Activated T-cell treated with anti-CD3 and anti-CD28 coated beads, Interleukin-2, amount 50 U/mL, for 4 hours (primary cell): ENCODE measurements around the gene CST4. TPM values are rescaled to one million over a fixed set of nuclear protein-coding genes. Genes with fewer than 3 reads are reported as not detected.
"Not testable (repeated sequence)": the region's sequence is repeated elsewhere in the genome, so short reads cannot be mapped to it uniquely, and the experiment has no call there.

Experiments used
- ATAC-seq, 2 donors: fragments of 200-7000 bp; cut with Tn5 transposase; one replicate each; pipeline ENCODE4 v1.10.0; 2021
- DNase-seq: peaks from one replicate; pipeline ENCODE4 v3.0.0-alpha.2; 2020
- H3K27me3 Mint-ChIP-seq: one replicate; pipeline ENCODE4 v1.8.0; 2021; ENCODE audit warnings: low read depth, mixed read lengths
- H3K36me3 Mint-ChIP-seq: one replicate; pipeline ENCODE4 v1.8.0; 2022; ENCODE audit warnings: mixed read lengths; ENCODE audit not compliant: insufficient read depth
- H3K4me1 Mint-ChIP-seq: one replicate; pipeline ENCODE4 v1.8.0; 2021; ENCODE audit warnings: low read depth, mixed read lengths
- H3K4me3 Mint-ChIP-seq: one replicate; pipeline ENCODE4 v1.8.0; 2021; ENCODE audit warnings: mild to moderate bottlenecking, moderate library complexity, mixed read lengths
- H3K9me3 Mint-ChIP-seq: one replicate; pipeline ENCODE4 v1.8.0; 2021; ENCODE audit warnings: mixed read lengths
- total RNA-seq, 3 donors: library from RNA; stranded (reverse); gene quantifications; one replicate each; pipeline ENCODE4 v1.2.1, GENCODE V29; 2021

Gene CST4
- total RNA-seq, 3 donors from 2014 or later = not detected

- Mint-ChIP-seq H3K4me1 (no peaks in the 10 kb centered on the region), H3K36me3 (no peaks in the 10 kb centered on the region), H3K27me3 (peaks cover 1% of the 10 kb centered on the region), H3K9me3 (no peaks in the 10 kb centered on the region), H3K4me3 (no peak overlapping the region)
- ATAC-seq (no peak), DNase-seq (no peak)
Measured at GRCh38 chr20:23661002-23661429, 27.8 kb downstream of the CST4 start.

GRCh38 chr20:23659989-23660837 lies 28.6 kb downstream of the CST4 start:
- Mint-ChIP-seq H3K36me3 (no peaks in the 10 kb centered on the region), H3K27me3 (peaks cover 6% of the 10 kb centered on the region), H3K4me3 (no peak overlapping the region), H3K9me3 (no peaks in the 10 kb centered on the region), H3K4me1 (no peaks in the 10 kb centered on the region)
- DNase-seq = no peak
- no peak for ATAC-seq

DNA sequence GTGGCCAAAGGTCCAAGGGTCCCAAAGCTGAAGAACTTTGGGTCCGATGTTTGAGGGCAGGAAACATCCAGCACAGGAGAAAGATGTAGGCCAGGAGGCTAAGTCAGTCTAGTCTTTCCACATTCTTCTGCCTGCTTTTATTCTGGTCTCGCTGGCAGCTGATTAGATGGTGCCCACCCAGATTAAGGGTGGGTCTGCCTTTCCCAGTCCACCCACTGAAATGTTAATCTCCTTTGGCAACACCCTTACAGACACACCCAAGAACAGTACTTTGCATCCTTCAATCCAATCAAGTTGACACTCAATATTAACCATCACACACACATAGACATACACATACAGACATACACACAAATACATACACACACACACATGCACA lies 29.2 kb downstream of the CST4 start:
- not testable (repeated sequence) for H3K4me1 Mint-ChIP-seq, DNase-seq, H3K9me3 Mint-ChIP-seq, H3K27me3 Mint-ChIP-seq, ATAC-seq, H3K4me3 Mint-ChIP-seq, H3K36me3 Mint-ChIP-seq

- no peak overlapping the region for H3K4me3 Mint-ChIP-seq
- H3K4me1 Mint-ChIP-seq = no peaks in the 10 kb centered on the region
- H3K9me3 Mint-ChIP-seq = no peaks in the 10 kb centered on the region
- H3K27me3 Mint-ChIP-seq = peaks cover 7% of the 10 kb centered on the region
- DNase-seq = no peak
- no peak for ATAC-seq
- no peaks in the 10 kb centered on the region for H3K36me3 Mint-ChIP-seq
Measured at GRCh38 chr20:23658989-23659609, 29.7 kb downstream of the CST4 start.

DNA sequence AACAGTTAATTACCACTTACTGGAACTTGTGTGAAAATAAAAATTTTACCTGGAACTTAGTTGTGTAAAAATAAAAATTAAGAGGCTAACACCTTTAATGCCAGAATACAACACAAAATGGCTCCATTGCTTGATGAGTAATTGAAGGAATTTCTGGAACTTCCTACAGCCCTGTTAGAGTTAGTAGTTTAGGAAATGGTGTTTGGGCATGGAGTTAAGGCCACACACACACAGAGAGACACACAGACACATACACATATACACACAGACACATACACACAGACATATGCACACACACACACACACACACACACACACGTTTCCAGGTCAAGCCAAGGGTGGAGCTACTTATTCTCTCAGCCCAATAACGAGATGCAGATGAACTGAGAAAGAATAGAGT lies 30.5 kb downstream of the CST4 start:
- Mint-ChIP-seq H3K4me3 (no peak overlapping the region), H3K27me3 (peaks cover 7% of the 10 kb centered on the region), H3K9me3 (no peaks in the 10 kb centered on the region), H3K4me1 (no peaks in the 10 kb centered on the region), H3K36me3 (no peaks in the 10 kb centered on the region)
- DNase-seq (no peak), ATAC-seq (no peak)

DNA sequence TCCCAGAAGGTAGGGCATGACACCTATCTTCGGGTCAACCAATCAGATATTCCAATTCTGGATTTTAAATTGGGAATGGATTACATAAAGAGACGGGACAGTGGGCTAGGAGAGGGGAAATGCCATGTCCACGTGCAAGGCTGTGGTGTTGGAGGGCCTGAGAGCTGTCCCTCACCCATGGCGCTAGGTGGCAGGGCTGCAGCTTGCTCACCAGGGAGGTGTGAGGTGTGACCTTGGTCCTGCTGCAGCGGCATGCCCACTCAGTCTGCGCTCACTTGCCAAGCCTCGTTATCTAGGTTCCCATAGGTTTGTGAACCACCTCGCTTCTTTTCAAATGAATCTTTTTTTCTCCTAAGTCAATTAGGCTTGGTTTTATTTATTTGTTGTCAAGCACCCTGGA lies 31.6 kb downstream of the CST4 start:
- no peak for DNase-seq
- ATAC-seq = no peak
- Mint-ChIP-seq H3K4me3 (no peak overlapping the region), H3K9me3 (no peaks in the 10 kb centered on the region), H3K4me1 (no peaks in the 10 kb centered on the region), H3K27me3 (peaks cover 7% of the 10 kb centered on the region), H3K36me3 (no peaks in the 10 kb centered on the region)

DNA sequence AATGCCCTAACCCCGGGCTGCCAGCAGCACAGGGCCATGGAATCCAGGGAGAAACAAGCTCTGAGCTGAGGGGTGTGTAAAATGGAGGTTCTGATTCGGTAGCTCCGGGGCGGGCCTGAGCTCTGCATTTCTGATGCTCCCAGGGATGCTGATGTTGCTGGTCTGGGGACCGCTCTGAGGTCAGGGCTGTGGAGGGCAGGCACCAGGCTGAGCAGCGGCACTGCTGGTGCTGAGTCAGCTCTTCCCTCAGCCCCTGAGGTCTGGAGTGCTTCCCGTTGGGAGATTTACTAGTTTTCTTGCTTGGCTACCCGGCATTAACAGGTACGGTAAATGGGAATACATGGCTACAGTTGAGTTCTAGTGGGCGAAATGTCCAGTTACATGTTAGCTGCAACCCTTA lies 32.5 kb downstream of the CST4 start:
- ATAC-seq = no peak

DNA sequence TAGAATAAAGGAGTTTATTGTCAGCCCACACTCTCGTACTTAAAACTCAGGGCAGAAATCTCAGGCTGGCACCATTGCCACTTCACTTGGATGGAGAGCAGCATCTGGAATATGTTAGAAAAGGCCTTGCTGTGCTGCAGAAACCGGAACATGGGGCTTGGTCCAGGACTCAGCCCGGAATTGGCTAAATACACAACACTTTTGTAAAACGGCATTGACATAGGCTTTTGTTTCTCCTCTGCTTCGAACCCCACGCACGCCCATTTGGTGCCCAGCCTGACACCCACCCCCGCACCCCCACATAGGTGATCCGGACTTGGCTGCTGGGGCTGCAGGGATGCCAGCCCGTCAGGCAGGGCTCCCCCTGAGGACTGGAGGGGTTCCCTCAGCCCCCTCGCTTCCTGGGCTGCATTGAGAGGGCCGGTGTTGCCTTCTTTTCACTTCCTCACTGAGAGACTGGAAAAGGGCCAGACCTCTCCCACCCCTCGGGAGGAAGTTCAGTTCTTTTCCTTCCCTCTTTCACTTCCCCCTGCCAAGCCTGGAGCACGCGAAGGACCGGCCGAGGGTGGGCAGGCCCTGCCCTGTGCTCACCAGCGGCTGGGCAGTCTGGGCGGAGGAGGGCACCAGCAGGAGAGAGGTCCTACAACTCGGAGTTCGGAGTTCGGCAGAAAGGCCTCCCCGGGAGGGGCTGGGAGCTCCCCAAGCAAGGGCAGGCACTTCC lies 33.2 kb downstream of the CST4 start:
- DNase-seq = no peak
- Mint-ChIP-seq H3K4me1 (no peaks in the 10 kb centered on the region), H3K4me3 (no peak overlapping the region), H3K27me3 (peaks cover 7% of the 10 kb centered on the region), H3K36me3 (no peaks in the 10 kb centered on the region), H3K9me3 (no peaks in the 10 kb centered on the region)
- ATAC-seq = no peak

More for the DNA sequence above, 32.5 kb downstream of the CST4 start:
- no peaks in the 10 kb centered on the region for H3K4me1 Mint-ChIP-seq
- no peaks in the 10 kb centered on the region for H3K36me3 Mint-ChIP-seq
- no peaks in the 10 kb centered on the region for H3K9me3 Mint-ChIP-seq
- H3K27me3 Mint-ChIP-seq = peaks cover 7% of the 10 kb centered on the region
- DNase-seq = no peak
- no peak overlapping the region for H3K4me3 Mint-ChIP-seq

DNA sequence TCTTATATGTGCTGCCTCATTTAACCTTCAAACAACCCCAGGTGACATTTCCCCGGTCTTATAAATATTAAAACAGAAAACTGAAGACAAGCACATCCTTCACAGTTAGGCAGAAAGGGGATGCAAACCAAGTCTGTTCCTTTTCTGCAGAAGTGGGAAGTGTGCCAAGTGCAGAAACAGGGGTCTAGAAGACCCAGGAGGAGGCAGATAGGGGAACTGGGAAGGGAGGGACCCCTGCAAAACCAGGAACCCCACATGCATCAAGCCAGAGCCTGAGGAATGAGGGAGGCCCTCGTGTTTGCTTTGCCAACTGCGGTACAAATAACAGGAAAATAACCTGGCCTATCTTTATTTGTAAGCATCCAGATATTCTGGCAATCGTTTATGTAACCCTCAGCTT lies 34.1 kb downstream of the CST4 start:
- no peaks in the 10 kb centered on the region for H3K9me3 Mint-ChIP-seq

DNA sequence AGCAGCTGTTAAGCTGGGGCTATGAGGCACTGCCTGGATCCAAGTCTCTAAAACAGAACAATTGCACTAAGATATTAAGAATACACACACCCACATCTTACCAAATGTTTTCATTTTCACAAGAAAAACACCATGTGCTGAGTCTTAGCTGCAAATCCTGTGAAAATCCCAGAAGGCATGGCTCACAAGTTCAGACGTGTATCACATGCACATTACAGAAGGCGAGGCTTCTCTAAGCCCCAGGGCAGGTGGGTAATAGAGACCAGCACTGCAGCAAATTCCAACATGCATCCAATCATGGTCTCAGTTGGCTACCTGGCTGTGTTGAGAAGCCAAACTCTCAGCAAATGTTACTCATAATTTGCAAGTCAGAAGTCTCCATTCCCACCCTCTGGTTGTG lies 34.8 kb downstream of the CST4 start:
- no peak for DNase-seq
- Mint-ChIP-seq H3K4me1 (no peaks in the 10 kb centered on the region), H3K27me3 (peaks cover 7% of the 10 kb centered on the region)

More for the DNA sequence above, 34.1 kb downstream of the CST4 start:
- Mint-ChIP-seq H3K36me3 (no peaks in the 10 kb centered on the region), H3K4me3 (no peak overlapping the region), H3K27me3 (peaks cover 7% of the 10 kb centered on the region), H3K4me1 (no peaks in the 10 kb centered on the region)
- DNase-seq = no peak
- ATAC-seq = no peak

GRCh38 chr20:23653400-23653938 lies 35.4 kb downstream of the CST4 start:
- no peaks in the 10 kb centered on the region for H3K9me3 Mint-ChIP-seq
- H3K4me1 Mint-ChIP-seq = no peaks in the 10 kb centered on the region
- H3K36me3 Mint-ChIP-seq = no peaks in the 10 kb centered on the region
- ATAC-seq (no peak), DNase-seq (no peak)
- H3K4me3 Mint-ChIP-seq = no peak overlapping the region
- H3K27me3 Mint-ChIP-seq = peaks cover 7% of the 10 kb centered on the region

More for the DNA sequence above, 34.8 kb downstream of the CST4 start:
- ATAC-seq = no peak
- Mint-ChIP-seq H3K9me3 (no peaks in the 10 kb centered on the region), H3K36me3 (no peaks in the 10 kb centered on the region), H3K4me3 (no peak overlapping the region)

DNA sequence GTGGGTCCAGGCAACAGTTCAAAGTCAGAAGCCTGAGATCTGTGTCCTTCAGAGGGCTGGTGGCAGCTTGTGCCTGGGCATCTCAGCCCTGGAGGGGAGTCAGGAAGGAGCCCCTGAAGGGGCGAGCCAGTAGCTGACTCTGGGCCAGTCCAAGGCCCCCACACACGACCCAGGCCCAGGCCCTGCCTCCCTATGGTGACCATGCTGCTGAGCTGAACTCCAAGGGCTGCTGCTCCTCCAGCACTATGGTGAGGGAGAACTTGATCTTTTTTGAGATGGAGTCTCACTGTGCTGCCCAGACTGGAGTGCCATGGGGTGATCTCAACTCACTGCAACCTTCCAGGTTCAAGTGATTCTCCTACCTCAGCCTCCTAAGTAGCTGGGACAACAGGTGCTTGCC lies 35.9 kb downstream of the CST4 start:
- no peak for ATAC-seq
- Mint-ChIP-seq H3K36me3 (no peaks in the 10 kb centered on the region), H3K27me3 (peaks cover 7% of the 10 kb centered on the region), H3K9me3 (no peaks in the 10 kb centered on the region), H3K4me1 (no peaks in the 10 kb centered on the region), H3K4me3 (no peak overlapping the region)
- DNase-seq = no peak

GRCh38 chr20:23652371-23652770 lies 36.5 kb downstream of the CST4 start:
- no peak overlapping the region for H3K4me3 Mint-ChIP-seq
- ATAC-seq (no peak), DNase-seq (no peak)
- H3K36me3 Mint-ChIP-seq = no peaks in the 10 kb centered on the region
- peaks cover 7% of the 10 kb centered on the region for H3K27me3 Mint-ChIP-seq
- H3K9me3 Mint-ChIP-seq = no peaks in the 10 kb centered on the region
- no peaks in the 10 kb centered on the region for H3K4me1 Mint-ChIP-seq

GRCh38 chr20:23651117-23651516 lies 37.7 kb downstream of the CST4 start:
- no peaks in the 10 kb centered on the region for H3K9me3 Mint-ChIP-seq
- H3K4me1 Mint-ChIP-seq = no peaks in the 10 kb centered on the region
- no peak for ATAC-seq
- DNase-seq = no peak
- no peak overlapping the region for H3K4me3 Mint-ChIP-seq
- no peaks in the 10 kb centered on the region for H3K36me3 Mint-ChIP-seq
- peaks cover 6% of the 10 kb centered on the region for H3K27me3 Mint-ChIP-seq
